22Rv1 (cell line): Measurements from ENCODE around the gene DOCK9.

Experiments used
- ZFX ChIP-seq: fragments of 450-650 bp; IDR thresholded peaks from 2 replicates; pipeline ENCODE4 v1.6.1; 2017; ENCODE audit warnings: antibody characterized with exemption, borderline replicate concordance
- TF ChIP-seq, protein P1 (sequence below): fragments of 450-650 bp; IDR thresholded peaks from 2 replicates; pipeline ENCODE4 v1.5.1; 2017; ENCODE audit warnings: mild to moderate bottlenecking

- TF ChIP-seq, protein P1, sequence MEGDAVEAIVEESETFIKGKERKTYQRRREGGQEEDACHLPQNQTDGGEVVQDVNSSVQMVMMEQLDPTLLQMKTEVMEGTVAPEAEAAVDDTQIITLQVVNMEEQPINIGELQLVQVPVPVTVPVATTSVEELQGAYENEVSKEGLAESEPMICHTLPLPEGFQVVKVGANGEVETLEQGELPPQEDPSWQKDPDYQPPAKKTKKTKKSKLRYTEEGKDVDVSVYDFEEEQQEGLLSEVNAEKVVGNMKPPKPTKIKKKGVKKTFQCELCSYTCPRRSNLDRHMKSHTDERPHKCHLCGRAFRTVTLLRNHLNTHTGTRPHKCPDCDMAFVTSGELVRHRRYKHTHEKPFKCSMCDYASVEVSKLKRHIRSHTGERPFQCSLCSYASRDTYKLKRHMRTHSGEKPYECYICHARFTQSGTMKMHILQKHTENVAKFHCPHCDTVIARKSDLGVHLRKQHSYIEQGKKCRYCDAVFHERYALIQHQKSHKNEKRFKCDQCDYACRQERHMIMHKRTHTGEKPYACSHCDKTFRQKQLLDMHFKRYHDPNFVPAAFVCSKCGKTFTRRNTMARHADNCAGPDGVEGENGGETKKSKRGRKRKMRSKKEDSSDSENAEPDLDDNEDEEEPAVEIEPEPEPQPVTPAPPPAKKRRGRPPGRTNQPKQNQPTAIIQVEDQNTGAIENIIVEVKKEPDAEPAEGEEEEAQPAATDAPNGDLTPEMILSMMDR, result no peak
- TF ChIP-seq ZFX, result no peak
Observed at GRCh38 chr13:98823442-98823841, 154.4 kb downstream of the DOCK9 start.
